Liver (tissue), 9 donors: ENCODE results near the gene CEP78. TPM values are rescaled to one million over a fixed set of nuclear protein-coding genes. Genes with fewer than 3 reads are reported as not detected.

ENCODE experiments used
- DNase-seq: peaks from one replicate; pipeline ENCODE4 v3.0.0-alpha.2; 2017; ENCODE audit warnings: low spot score
- H3K27ac ChIP-seq, 2 donors: one replicate each; pipeline ENCODE4 v1.7.0; 2013; ENCODE audit warnings: inconsistent platforms in 2 of 2, low read length in 2 of 2, control low read depth in 1 of 2, low read depth in 1 of 2, mild to moderate bottlenecking in 1 of 2
- H3K27me3 ChIP-seq, 4 donors: one replicate each; pipeline versions ENCODE4 v1.6.1 to v1.7.0; 2013; ENCODE audit warnings: low read length in 3 of 4, inconsistent platforms in 1 of 4, mild to moderate bottlenecking in 1 of 4, moderate library complexity in 1 of 4; ENCODE audit not compliant: control insufficient read depth in 4 of 4, insufficient read depth in 4 of 4
- H3K36me3 ChIP-seq, 4 donors: one replicate each; pipeline versions ENCODE4 v1.6.1 to v1.7.0; 2013; ENCODE audit warnings: low read length in 3 of 4, mild to moderate bottlenecking in 3 of 4, low read depth in 1 of 4, moderate library complexity in 1 of 4; ENCODE audit not compliant: control insufficient read depth in 4 of 4, insufficient read depth in 3 of 4
- H3K4me1 ChIP-seq, 4 donors: one replicate each; pipeline versions ENCODE4 v1.6.1 to v1.7.0; 2013; ENCODE audit warnings: low read length in 3 of 4, mild to moderate bottlenecking in 3 of 4, moderate library complexity in 1 of 4; ENCODE audit not compliant: control insufficient read depth in 4 of 4, insufficient read depth in 4 of 4
- H3K4me3 ChIP-seq, 3 donors: one replicate each; pipeline versions ENCODE4 v1.6.1 to v1.7.0; 2013; ENCODE audit warnings: low read length in 3 of 3, control low read depth in 1 of 3, low read depth in 1 of 3, mild to moderate bottlenecking in 1 of 3
- H3K9ac ChIP-seq, 2 donors: one replicate each; pipeline ENCODE4 v1.7.0; 2013; ENCODE audit warnings: low read length in 2 of 2, mild to moderate bottlenecking in 2 of 2, moderate library complexity in 2 of 2, control low read depth in 1 of 2, low read depth in 1 of 2
- H3K9me3 ChIP-seq, 4 donors: one replicate each; pipeline versions ENCODE4 v1.6.1 to v1.7.0; 2013; ENCODE audit warnings: low read length in 3 of 4; ENCODE audit not compliant: control insufficient read depth in 4 of 4
- EGR1 ChIP-seq, 2 donors: IDR thresholded peaks; 2 replicates each; pipeline ENCODE4 v1.6.1; 2016 to 2018; ENCODE audit warnings: antibody characterized with exemption in 2 of 2, low read depth in 2 of 2
- FOXA2 ChIP-seq: IDR thresholded peaks from 2 replicates; pipeline ENCODE4 v1.6.1; 2016; ENCODE audit warnings: antibody characterized with exemption
- HNF4A ChIP-seq, 2 donors: conservative IDR thresholded peaks; 2 replicates each; pipeline ENCODE4 v1.6.1; 2016; ENCODE audit warnings: antibody characterized with exemption in 2 of 2, mild to moderate bottlenecking in 2 of 2
- HNF4G ChIP-seq: IDR thresholded peaks from 2 replicates; pipeline ENCODE4 v1.6.1; 2016; ENCODE audit warnings: antibody characterized with exemption
- JUND ChIP-seq, 2 donors: IDR thresholded peaks; 2 replicates each; pipeline ENCODE4 v1.6.1; 2016; ENCODE audit warnings: antibody characterized with exemption in 2 of 2
- NR2F2 ChIP-seq: IDR thresholded peaks from 2 replicates; pipeline ENCODE4 v1.6.1; 2016; ENCODE audit warnings: antibody characterized with exemption
- RAD21 ChIP-seq, 2 donors: IDR thresholded peaks; 2 replicates each; pipeline ENCODE4 v1.6.1; 2016; ENCODE audit warnings: antibody characterized with exemption in 2 of 2, mild to moderate bottlenecking in 2 of 2
- REST ChIP-seq: IDR thresholded peaks from 2 replicates; pipeline ENCODE4 v1.6.1; 2016; ENCODE audit warnings: antibody characterized with exemption, mild to moderate bottlenecking
- RXRA ChIP-seq, 2 donors: IDR thresholded peaks; 2 replicates each; pipeline ENCODE4 v1.6.1; 2017 to 2018; ENCODE audit warnings: antibody characterized with exemption in 2 of 2, mild to moderate bottlenecking in 1 of 2
- SP1 ChIP-seq: IDR thresholded peaks from 2 replicates; pipeline ENCODE4 v1.6.1; 2018; ENCODE audit warnings: antibody characterized with exemption, mild to moderate bottlenecking
- TAF1 ChIP-seq: conservative IDR thresholded peaks from 2 replicates; pipeline ENCODE4 v1.6.1; 2016; ENCODE audit warnings: antibody characterized with exemption, mild to moderate bottlenecking
- YY1 ChIP-seq: IDR thresholded peaks from 2 replicates; pipeline ENCODE4 v1.6.1; 2016; ENCODE audit warnings: antibody characterized with exemption, mild to moderate bottlenecking
- ZBTB33 ChIP-seq: IDR thresholded peaks from 2 replicates; pipeline ENCODE4 v1.6.1; 2016; ENCODE audit warnings: antibody characterized with exemption
- whole genome bisulfite sequencing: extraction: QIAGEN DNeasy Blood & Tissue Kit; methylation state at CpG from one replicate; pipeline ENCODE4 v1.1.7; 2013; 5-methylcytosine and 5-hydroxymethylcytosine counted together
- polyA plus RNA-seq, 2 donors: library from polyadenylated mRNA; stranded (reverse) in 1 of 2; unstranded in 1 of 2; fragments of 200-250 nt in 1 of 2; fragments of >200 nt in 1 of 2; fragmentation: Nextera tagmentation in 1 of 2; extraction: Ambion mirVana in 1 of 2; gene quantifications; one replicate each; pipeline versions ENCODE4 v1.2.1 to v1.2.3, GENCODE V29; 2013 to 2015
- total RNA-seq, 2 donors: library from RNA; depleted of rRNA; stranded (reverse); fragments of >200 nt; gene quantifications; one replicate each; pipeline ENCODE4 v1.2.3, GENCODE V29; 2014
- TF ChIP-seq, protein P1 (sequence below): IDR thresholded peaks from 2 replicates; pipeline ENCODE4 v1.6.1; 2016; ENCODE audit warnings: antibody characterized with exemption
- TF ChIP-seq, protein P2 (sequence below): IDR thresholded peaks from 2 replicates; pipeline ENCODE4 v1.6.1; 2016; ENCODE audit warnings: antibody characterized with exemption
- donor health status: healthy.
- donor health status: healthy.
- donor health status: healthy.
- donor health status: healthy.
- donor health status: healthy.

CEP78 gene
- total and polyA plus RNA-seq, 4 donors, result 2.6 to 12.0 (median 6.4) TPM

- no peak overlapping the region for H3K27ac ChIP-seq
- TF ChIP-seq RXRA (IDR thresholded peaks at IDR 0.05) (no peak), REST (no peak), HNF4G (no peak), EGR1 (IDR thresholded peaks at IDR 0.05; ENCODE audit: low read depth in 2 of 2) (no peak), NR2F2 (no peak), HNF4A (conservative IDR thresholded peaks at IDR 0.05) (no peak), JUND (IDR thresholded peaks at IDR 0.05) (no peak), YY1 (no peak)
- TF ChIP-seq, protein P1, sequence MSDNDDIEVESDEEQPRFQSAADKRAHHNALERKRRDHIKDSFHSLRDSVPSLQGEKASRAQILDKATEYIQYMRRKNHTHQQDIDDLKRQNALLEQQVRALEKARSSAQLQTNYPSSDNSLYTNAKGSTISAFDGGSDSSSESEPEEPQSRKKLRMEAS, result no peak
- H3K4me3 ChIP-seq, result no peak overlapping the region
- no peak overlapping the region for H3K9ac ChIP-seq
- no peaks in the 10 kb centered on the region for H3K4me1 ChIP-seq
- H3K36me3 ChIP-seq, result peaks cover 2 to 5% (median 4%) of the 10 kb centered on the region in 4 donors
- no peaks in the 10 kb centered on the region for H3K9me3 ChIP-seq
- WGBS, result 65% methylated on average over 2 of the region's 2 CpGs
- no peaks in the 10 kb centered on the region for H3K27me3 ChIP-seq
- no peak for DNase-seq
Observed at GRCh38 chr9:78262655-78263054, 26.8 kb downstream of the CEP78 start.

GRCh38 chr9:78267889-78268288 lies 32.0 kb downstream of the CEP78 start:
- H3K4me1 ChIP-seq, result peaks cover 0 to 4% (median 2%) of the 10 kb centered on the region in 4 donors
- H3K36me3 ChIP-seq, result peaks cover 2 to 7% (median 5%) of the 10 kb centered on the region in 4 donors
- TF ChIP-seq HNF4A (conservative IDR thresholded peaks at IDR 0.05) (no peak), FOXA2 (no peak), SP1 (no peak)
- TF ChIP-seq, protein P2, sequence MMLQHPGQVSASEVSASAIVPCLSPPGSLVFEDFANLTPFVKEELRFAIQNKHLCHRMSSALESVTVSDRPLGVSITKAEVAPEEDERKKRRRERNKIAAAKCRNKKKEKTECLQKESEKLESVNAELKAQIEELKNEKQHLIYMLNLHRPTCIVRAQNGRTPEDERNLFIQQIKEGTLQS, result no peak
- no peak overlapping the region for H3K4me3 ChIP-seq
- no peaks in the 10 kb centered on the region for H3K27me3 ChIP-seq
- H3K27ac ChIP-seq, result no peak overlapping the region
- 98% methylated on average over 4 of the region's 4 CpGs for WGBS
- H3K9me3 ChIP-seq, result no peaks in the 10 kb centered on the region
- H3K9ac ChIP-seq, result no peak overlapping the region
- no peak for DNase-seq

DNA sequence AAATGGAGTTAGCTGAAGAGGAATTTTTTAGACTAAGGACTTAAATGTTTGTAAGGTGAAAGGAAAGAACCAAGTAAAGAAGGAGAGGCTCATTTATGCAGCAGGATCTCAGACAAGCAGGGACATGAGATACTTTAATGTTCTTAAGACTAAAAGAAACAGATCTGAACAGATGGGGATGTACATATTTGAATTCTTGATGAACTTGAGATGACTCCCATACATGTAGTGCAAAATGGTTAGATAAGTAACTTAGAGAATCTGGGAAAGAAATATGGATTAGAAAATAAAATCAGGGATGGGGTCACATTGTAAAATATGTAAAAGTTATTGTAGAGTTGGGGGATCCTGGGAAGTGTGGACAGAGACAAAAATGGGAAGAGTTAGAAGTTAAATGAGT lies 33.9 kb downstream of the CEP78 start:
- no peak for DNase-seq
- Histone ChIP-seq H3K4me1 (peaks cover 0 to 4% (median 2%) of the 10 kb centered on the region in 4 donors), H3K9me3 (no peaks in the 10 kb centered on the region), H3K27me3 (no peaks in the 10 kb centered on the region), H3K27ac (no peak overlapping the region), H3K36me3 (peaks cover 2 to 7% (median 5%) of the 10 kb centered on the region in 4 donors), H3K4me3 (no peak overlapping the region), H3K9ac (no peak overlapping the region)
- TF ChIP-seq TAF1, result no peak
- no peak for TF ChIP-seq JUND (IDR thresholded peaks at IDR 0.05)
- TF ChIP-seq ZBTB33, result no peak
- TF ChIP-seq FOXA2, result no peak
- TF ChIP-seq HNF4A (conservative IDR thresholded peaks at IDR 0.05), result no peak
- TF ChIP-seq, protein P1, result no peak
- no peak for TF ChIP-seq EGR1 (IDR thresholded peaks at IDR 0.05; ENCODE audit: low read depth in 2 of 2)
- no peak for TF ChIP-seq HNF4G
- TF ChIP-seq SP1, result no peak
- no peak for TF ChIP-seq RAD21 (IDR thresholded peaks at IDR 0.05)
